Left lung (tissue), 10 donors: ENCODE data around the gene CENPV. TPM values are rescaled to one million over a fixed set of nuclear protein-coding genes. Genes with fewer than 3 reads are reported as not detected.

Source experiments
- ATAC-seq: fragments of 200-7000 bp; cut with Tn5 transposase; one replicate; pipeline ENCODE4 v1.9.1; 2020; ENCODE audit warnings: moderate library complexity
- DNase-seq, 4 donors: peaks; one replicate each; pipeline ENCODE4 v3.0.0-alpha.2; 2013 to 2020
- H3K27ac ChIP-seq, 2 donors: fragments of 200-600 bp; sonication (generic) in 1 of 2; one replicate each; pipeline versions ENCODE4 v1.5.0 to v1.8.0; 2020 to 2021
- H3K27me3 ChIP-seq, 2 donors: fragments of 200-600 bp; sonication (generic) in 1 of 2; one replicate each; pipeline versions ENCODE4 v1.5.0 to v1.8.0; 2020 to 2021
- H3K36me3 ChIP-seq, 2 donors: fragments of 200-600 bp; sonication (generic) in 1 of 2; one replicate each; pipeline versions ENCODE4 v1.5.0 to v1.8.0; 2020 to 2021
- H3K4me1 ChIP-seq, 2 donors: fragments of 200-600 bp; one replicate each; pipeline ENCODE4 v1.8.0; 2021
- H3K4me3 ChIP-seq, 2 donors: fragments of 200-600 bp; sonication (generic) in 1 of 2; one replicate each; pipeline versions ENCODE4 v1.5.0 to v1.8.0; 2020 to 2021; ENCODE audit warnings: mild to moderate bottlenecking in 1 of 2
- H3K9me3 ChIP-seq, 2 donors: fragments of 200-600 bp; sonication (generic) in 1 of 2; one replicate each; pipeline versions ENCODE4 v1.5.0 to v1.8.0; 2020 to 2021
- intact Hi-C, 2 donors: fragments of 100-400 bp; cut with DNase I; formaldehyde crosslinking; loops; one replicate each; pipeline versions ENCODE4 v1.11.2 to v1.14.2; 2022
- polyA plus RNA-seq, 6 donors: library from polyadenylated mRNA; unstranded; fragments of 120-200 nt; gene quantifications; one replicate each; pipeline ENCODE4 v1.2.1, GENCODE V29; 2013; ENCODE audit not compliant: insufficient read length in 6 of 6
- total RNA-seq, 2 donors: library from RNA; stranded (reverse); fragmentation: NEBNext Ultra II Directional; extraction: Animal tissue kit (Norgen Biotek cat#: 25700); gene quantifications; one replicate each; pipeline ENCODE4 v1.2.1, GENCODE V29; 2021
- TF ChIP-seq, protein P1 (sequence below), 2 donors: fragments of 200-600 bp; sonication (generic) in 1 of 2; IDR thresholded peaks; one replicate each; pipeline versions ENCODE4 v1.5.0 to v1.8.0; 2021; ENCODE audit warnings: antibody characterized with exemption in 2 of 2
- donor health status: DM: no; HTN: yes; CAD: no.
- donor health status: DM: no; HTN: no; CAD: no.

The CENPV gene
- total and polyA plus RNA-seq, 8 donors = 11.5 to 92.6 (median 76.4) TPM

DNA sequence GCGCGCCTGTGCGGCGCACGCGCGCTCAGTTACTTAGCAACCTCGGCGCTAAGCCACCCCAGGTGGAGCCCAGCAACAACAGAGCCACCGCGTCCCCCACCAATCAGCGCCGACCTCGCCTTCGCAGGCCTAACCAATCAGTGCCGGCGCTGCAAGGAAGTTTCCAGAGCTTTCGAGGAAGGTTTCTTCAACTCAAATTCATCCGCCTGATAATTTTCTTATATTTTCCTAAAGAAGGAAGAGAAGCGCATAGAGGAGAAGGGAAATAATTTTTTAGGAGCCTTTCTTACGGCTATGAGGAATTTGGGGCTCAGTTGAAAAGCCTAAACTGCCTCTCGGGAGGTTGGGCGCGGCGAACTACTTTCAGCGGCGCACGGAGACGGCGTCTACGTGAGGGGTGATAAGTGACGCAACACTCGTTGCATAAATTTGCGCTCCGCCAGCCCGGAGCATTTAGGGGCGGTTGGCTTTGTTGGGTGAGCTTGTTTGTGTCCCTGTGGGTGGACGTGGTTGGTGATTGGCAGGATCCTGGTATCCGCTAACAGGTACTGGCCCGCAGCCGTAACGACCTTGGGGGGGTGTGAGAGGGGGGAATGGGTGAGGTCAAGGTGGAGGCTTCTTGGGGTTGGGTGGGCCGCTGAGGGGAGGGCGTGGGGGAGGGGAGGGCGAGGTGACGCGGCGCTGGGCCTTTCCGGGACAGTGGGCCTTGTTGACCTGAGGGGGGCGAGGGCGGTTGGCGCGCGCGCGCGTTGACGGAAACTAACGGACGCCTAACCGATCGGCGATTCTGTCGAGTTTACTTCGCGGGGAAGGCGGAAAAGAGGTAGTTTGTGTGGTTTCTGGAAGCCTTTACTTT lies 27.6 kb upstream of the CENPV start, which contains the start of gene UBB:
Gene UBB (plus strand): TSS at position 452 of the 856 bp plus-strand sequence. CDS start 817 bp downstream, outside the sequence.
- Histone ChIP-seq H3K4me3 (peak within 1 kb of the TSS; percentile 51 to 77), H3K4me1 (peaks cover 16 to 46% of the 10 kb centered on the region in 2 donors), H3K27me3 (no peaks in the 10 kb centered on the region), H3K36me3 (peaks cover 0 to 22% of the 10 kb centered on the region in 2 donors), H3K27ac (peak within 1 kb of the TSS; percentile 92 to 98), H3K9me3 (no peaks in the 10 kb centered on the region)
- intact Hi-C loops = no loop called here
- ATAC-seq (peak; percentile 96), DNase-seq (peak; percentile 97 to 99 (median 98))
- TF ChIP-seq, protein P1, sequence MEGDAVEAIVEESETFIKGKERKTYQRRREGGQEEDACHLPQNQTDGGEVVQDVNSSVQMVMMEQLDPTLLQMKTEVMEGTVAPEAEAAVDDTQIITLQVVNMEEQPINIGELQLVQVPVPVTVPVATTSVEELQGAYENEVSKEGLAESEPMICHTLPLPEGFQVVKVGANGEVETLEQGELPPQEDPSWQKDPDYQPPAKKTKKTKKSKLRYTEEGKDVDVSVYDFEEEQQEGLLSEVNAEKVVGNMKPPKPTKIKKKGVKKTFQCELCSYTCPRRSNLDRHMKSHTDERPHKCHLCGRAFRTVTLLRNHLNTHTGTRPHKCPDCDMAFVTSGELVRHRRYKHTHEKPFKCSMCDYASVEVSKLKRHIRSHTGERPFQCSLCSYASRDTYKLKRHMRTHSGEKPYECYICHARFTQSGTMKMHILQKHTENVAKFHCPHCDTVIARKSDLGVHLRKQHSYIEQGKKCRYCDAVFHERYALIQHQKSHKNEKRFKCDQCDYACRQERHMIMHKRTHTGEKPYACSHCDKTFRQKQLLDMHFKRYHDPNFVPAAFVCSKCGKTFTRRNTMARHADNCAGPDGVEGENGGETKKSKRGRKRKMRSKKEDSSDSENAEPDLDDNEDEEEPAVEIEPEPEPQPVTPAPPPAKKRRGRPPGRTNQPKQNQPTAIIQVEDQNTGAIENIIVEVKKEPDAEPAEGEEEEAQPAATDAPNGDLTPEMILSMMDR (IDR thresholded peaks at IDR 0.05) = no peak

DNA sequence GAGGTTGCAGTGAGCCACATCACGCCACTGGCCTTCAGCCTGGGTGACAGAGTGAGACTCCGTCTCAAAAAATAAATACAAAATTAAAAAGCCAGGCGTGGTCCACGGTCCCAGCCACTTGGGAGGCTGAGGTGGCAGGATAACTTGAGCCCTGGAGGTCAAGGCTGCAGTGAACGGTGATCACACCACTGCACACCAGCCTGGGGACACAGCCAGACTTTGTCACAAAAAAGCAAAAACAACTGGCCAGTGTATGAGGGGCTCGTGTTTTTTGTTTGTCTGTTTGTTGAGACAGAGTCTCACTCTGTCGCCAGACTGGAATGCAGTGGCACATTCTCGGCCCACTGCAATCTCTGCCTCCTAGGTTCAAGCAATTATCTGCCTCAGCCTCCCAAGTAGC lies 26.4 kb upstream of the CENPV start:
- ATAC-seq (no peak), DNase-seq (no peak)
- H3K27ac ChIP-seq = peak overlapping the region in 1 of 2 donors; percentile 92
- intact Hi-C loops = no loop called here
- H3K27me3 ChIP-seq = no peaks in the 10 kb centered on the region
- H3K4me3 ChIP-seq = no peak overlapping the region
- no peaks in the 10 kb centered on the region for H3K9me3 ChIP-seq
- H3K4me1 ChIP-seq = peaks cover 16 to 45% of the 10 kb centered on the region in 2 donors
- peaks cover 0 to 22% of the 10 kb centered on the region in 2 donors for H3K36me3 ChIP-seq
- TF ChIP-seq, protein P1 (IDR thresholded peaks at IDR 0.05) = no peak

DNA sequence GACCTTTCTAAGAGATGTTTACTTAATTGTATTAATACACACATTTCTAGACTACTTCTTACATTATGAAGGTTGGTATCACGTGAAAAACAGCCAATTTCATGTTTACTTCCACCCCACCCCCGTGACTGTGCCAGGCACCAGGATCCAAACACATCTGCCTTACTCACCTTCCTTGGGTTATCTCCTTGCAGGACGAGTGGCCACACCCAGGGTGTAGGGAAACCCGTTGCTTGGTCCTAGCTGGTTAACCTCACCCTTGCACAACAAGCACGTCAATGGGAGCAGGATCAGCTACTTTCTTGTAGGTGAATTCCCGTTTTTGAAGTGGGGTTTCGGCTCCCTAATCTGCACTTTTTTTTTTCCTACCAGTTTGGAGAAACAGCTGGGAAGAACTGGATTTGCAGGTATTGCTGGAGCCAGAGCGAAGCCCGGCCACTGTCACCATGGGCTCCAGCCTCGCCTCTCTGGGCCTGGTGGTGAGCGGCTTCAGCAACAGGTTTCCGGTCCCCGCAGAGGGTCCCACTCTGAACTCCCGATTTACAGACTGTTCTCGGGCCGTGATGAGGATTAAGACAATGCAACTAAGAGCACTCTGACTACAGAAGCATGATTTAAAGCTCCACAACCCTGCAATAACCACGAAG lies 25.5 kb upstream of the CENPV start:
- DNase-seq = peak in 2 of 4 donors; percentile 36 to 61
- H3K27me3 ChIP-seq = no peaks in the 10 kb centered on the region
- H3K9me3 ChIP-seq = no peaks in the 10 kb centered on the region
- peak overlapping the region in 1 of 2 donors; percentile 47 for H3K27ac ChIP-seq
- H3K36me3 ChIP-seq = peaks cover 0 to 19% of the 10 kb centered on the region in 2 donors
- TF ChIP-seq, protein P1 (IDR thresholded peaks at IDR 0.05) = no peak
- ATAC-seq = peak; percentile 32
- H3K4me3 ChIP-seq = no peak overlapping the region
- intact Hi-C loops = no loop called here
- H3K4me1 ChIP-seq = peaks cover 15 to 45% of the 10 kb centered on the region in 2 donors

DNA sequence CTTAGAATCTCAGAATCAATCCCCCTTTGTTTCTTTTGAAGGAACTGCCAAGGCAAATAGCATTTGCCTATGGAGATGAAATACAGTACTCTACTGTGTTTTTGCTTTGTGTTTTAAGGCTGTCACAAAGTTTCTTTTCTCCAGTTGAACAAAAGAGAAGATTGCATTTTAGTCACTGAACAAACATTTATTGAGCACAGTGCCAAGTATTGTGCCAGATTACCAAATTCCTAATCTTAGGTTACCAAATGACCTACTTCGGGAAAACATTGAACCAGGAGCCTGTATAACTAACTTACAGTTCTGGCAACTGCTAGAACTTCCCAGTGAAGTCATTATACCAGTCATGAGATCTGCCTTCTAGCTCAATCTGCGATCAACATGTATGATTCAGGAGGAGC lies 24.7 kb upstream of the CENPV start:
- Histone ChIP-seq H3K36me3 (peaks cover 0 to 11% of the 10 kb centered on the region in 2 donors), H3K4me1 (peaks cover 7 to 40% of the 10 kb centered on the region in 2 donors), H3K9me3 (no peaks in the 10 kb centered on the region), H3K27ac (peak overlapping the region in 1 of 2 donors; percentile 47), H3K4me3 (no peak overlapping the region), H3K27me3 (no peaks in the 10 kb centered on the region)
- ATAC-seq (no peak), DNase-seq (no peak)
- intact Hi-C loops = no loop called here
- TF ChIP-seq, protein P1 (IDR thresholded peaks at IDR 0.05) = no peak
